K562 (cell line): Measurements from ENCODE around the gene RIT2.

Source experiments
- CTCF ChIP-seq, 3 experiments: IDR thresholded peaks in 2 of 3; conservative IDR thresholded peaks in 1 of 3; 2 replicates each; pipeline ENCODE4 v1.5.1; 2011 to 2012; ENCODE audit warnings: low read length in 3 of 3, mild to moderate bottlenecking in 3 of 3, control low read depth in 2 of 3, improper control_type of control experiment in 1 of 3, inconsistent platforms in 1 of 3, low read depth in 1 of 3, mixed read lengths in 1 of 3, moderate library complexity in 1 of 3; ENCODE audit not compliant: insufficient read depth in 2 of 3
- EHMT2 ChIP-seq: fragments of 450-650 bp; IDR thresholded peaks from 2 replicates; pipeline ENCODE4 v1.6.1; 2018; ENCODE audit warnings: antibody characterized with exemption
- HIVEP1 ChIP-seq: fragments of 250-450 bp; sonication (Bioruptor Pico); IDR thresholded peaks from 2 replicates; pipeline ENCODE4 v1.4.0; 2020; ENCODE audit warnings: mild to moderate bottlenecking
- NR2C1 ChIP-seq, 2 experiments: fragments of 450-650 bp; IDR thresholded peaks; 2 replicates each; pipeline ENCODE4 v1.6.1; 2017; ENCODE audit warnings: mild to moderate bottlenecking in 2 of 2, antibody characterized with exemption in 1 of 2, inconsistent platforms in 1 of 2, missing compliant biosample characterization in 1 of 2, missing genetic modification characterization in 1 of 2
- POLR2H ChIP-seq: IDR thresholded peaks from 2 replicates; pipeline ENCODE4 v1.6.1; 2016; ENCODE audit warnings: missing genetic modification characterization, low read depth, mild to moderate bottlenecking, control low read depth, missing compliant biosample characterization, moderate library complexity
- ZBTB33 ChIP-seq: sonication (generic); formaldehyde crosslinking; IDR thresholded peaks from 2 replicates; pipeline ENCODE4 v1.8.1; 2023; ENCODE audit warnings: mild to moderate bottlenecking, missing genetic modification reagents
- ZNF280A ChIP-seq: fragments of 450-650 bp; IDR thresholded peaks from 2 replicates; pipeline ENCODE4 v1.6.1; 2018; ENCODE audit warnings: mild to moderate bottlenecking, low read depth; ENCODE audit not compliant: partially characterized antibody

GRCh38 chr18:42734520-42734919 lies 381.0 kb downstream of the RIT2 start:
- TF ChIP-seq POLR2H (tag) (no peak), HIVEP1 (CRISPR knock-in tag) (no peak), EHMT2 (no peak), ZBTB33 (CRISPR knock-in tag) (no peak), CTCF (IDR thresholded peaks at IDR 0.05 in 2 of 3, conservative IDR thresholded peaks at IDR 0.05 in 1 of 3; ENCODE audit: insufficient read depth in 2 of 3, low read depth in 1 of 3, low read length in 3 of 3) (no peak), NR2C1 (IDR thresholded peaks at IDR 0.05) (no peak), NR2C1 (tag; IDR thresholded peaks at IDR 0.05) (no peak), ZNF280A (no peak)
